Measurements from ENCODE around the gene SFTA2. TPM values are rescaled to one million over a fixed set of nuclear protein-coding genes. Genes with fewer than 3 reads are reported as not detected.

The SFTA2 gene
- total and polyA plus RNA-seq, 2 of the 8 experiments (the other 6 are each of a cell fraction or from before 2014, with no cell fraction given), result not detected

DNA sequence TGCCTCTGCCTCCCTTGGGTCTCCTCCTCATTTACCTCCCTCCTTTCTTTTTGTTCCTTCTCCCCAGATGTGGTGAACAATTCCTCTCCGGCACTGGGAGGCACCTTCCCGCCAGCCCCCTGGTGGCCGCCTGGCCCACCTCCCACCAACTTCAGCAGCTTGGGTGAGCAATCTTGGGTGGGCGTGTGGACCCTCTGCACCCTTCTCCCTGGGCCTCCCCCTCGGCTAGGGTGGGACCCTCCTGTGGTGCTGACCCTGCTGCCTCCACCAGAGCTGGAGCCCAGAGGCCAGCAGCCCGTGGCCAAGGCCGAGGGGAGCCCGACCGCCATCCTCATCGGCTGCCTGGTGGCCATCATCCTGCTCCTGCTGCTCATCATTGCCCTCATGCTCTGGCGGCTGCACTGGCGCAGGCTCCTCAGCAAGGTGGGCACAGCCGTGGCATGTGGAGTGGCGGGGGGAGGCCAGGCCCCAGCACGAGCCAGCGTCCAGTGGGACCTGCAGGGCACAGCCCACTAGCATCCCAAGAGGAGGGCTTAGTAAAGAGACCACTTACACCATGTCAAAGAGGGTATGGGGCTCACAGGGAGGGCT, 38.9 kb downstream of the SFTA2 start:
- Histone ChIP-seq H3K36me3 (ENCODE audit: control insufficient read depth in 2 of 4, insufficient read depth in 4 of 4, low read length in 3 of 4) (peaks cover 53 to 95% (median 79%) of the 10 kb centered on the region in 4 experiments), H3K4me2 (ENCODE audit: insufficient read depth in 1 of 2, low read depth in 2 of 2, low read length in 2 of 2) (no peak overlapping the region), H2AK5ac (ENCODE audit: low read depth, low read length) (no peak overlapping the region), H3K4me3 (ENCODE audit: extremely low read depth in 1 of 4, insufficient read depth in 2 of 4, low read depth in 3 of 4, low read length in 4 of 4) (no peak overlapping the region), H3K56ac (replicated peaks; ENCODE audit: insufficient read length, low read depth, low read length) (no peak overlapping the region), H2BK20ac (ENCODE audit: low read length) (no peak overlapping the region), H3K23ac (ENCODE audit: insufficient read length) (no peak overlapping the region), H3K14ac (ENCODE audit: insufficient read length) (no peak overlapping the region), H2BK15ac (ENCODE audit: low read length) (no peak overlapping the region), H3K18ac (ENCODE audit: extremely low read depth, low read length) (no peak overlapping the region), H3K79me2 (ENCODE audit: control insufficient read depth in 1 of 2, insufficient read depth in 2 of 2, low read length in 2 of 2) (peaks cover 3 to 32% of the 10 kb centered on the region in 2 experiments; a peak in 3 of 4 replicates), H2BK5ac (ENCODE audit: low read depth, low read length) (0 out of 2 replicates have a peak overlapping the region, but pooled peaks have one; percentile 24), H2AFZ (ENCODE audit: low read length) (no peak overlapping the region), H3K27ac (ENCODE audit: low read depth, low read length) (peak overlapping the region; percentile 33; the same call in 1 of the 2 replicates), H3K27me3 (replicated peaks in 1 of 4; ENCODE audit: control insufficient read depth in 3 of 4, extremely low read depth in 1 of 4, insufficient read depth in 3 of 4, low read length in 3 of 4) (no peaks in the 10 kb centered on the region), H4K8ac (ENCODE audit: extremely low read depth, insufficient read depth, low read length) (no peak overlapping the region; the same call in 1 of the 2 replicates), H4K5ac (ENCODE audit: insufficient read length, low read depth, low read length) (no peak overlapping the region), H4K91ac (replicated peaks; ENCODE audit: insufficient read length, low read length) (no peak overlapping the region), H3K79me1 (ENCODE audit: low read depth, low read length) (peaks cover 14% of the 10 kb centered on the region), H3K4ac (replicated peaks; ENCODE audit: insufficient read length, low read depth, low read length) (no peak overlapping the region), H3K9ac (replicated peaks in 1 of 4; ENCODE audit: extremely low read depth in 1 of 4, low read depth in 3 of 4, low read length in 3 of 4) (no peak overlapping the region), H4K20me1 (replicated peaks in 1 of 2; ENCODE audit: control insufficient read depth in 1 of 2, insufficient read depth in 2 of 2, low read length in 2 of 2) (peaks cover 6 to 34% of the 10 kb centered on the region in 2 experiments), H2BK12ac (ENCODE audit: low read depth, low read length) (peak overlapping the region; percentile 50; the same call in 1 of the 2 replicates), H3K23me2 (ENCODE audit: low read depth, low read length) (peaks cover 8% of the 10 kb centered on the region; the same call in 1 of the 2 replicates), H3K4me1 (replicated peaks in 1 of 4; ENCODE audit: control insufficient read depth in 3 of 4, insufficient read depth in 4 of 4, low read length in 3 of 4) (peaks cover 0 to 10% (median 2%) of the 10 kb centered on the region in 4 experiments; a peak in 5 of 7 replicates), H3K9me3 (ENCODE audit: insufficient read depth in 2 of 2, low read depth in 1 of 2, low read length in 1 of 2) (no peaks in the 10 kb centered on the region), H2BK120ac (replicated peaks; ENCODE audit: low read depth, low read length) (no peak overlapping the region)
- POLR2A ChIA-PET (ENCODE audit: partially characterized antibody), result interaction anchor here (1.0 to 1.8 kb wide), 4 partner anchors 9 to 53 kb away, joined by 3 to 8 read pairs (median 4); no protein-coding TSS in a partner anchor
- FAIRE-seq (no peak), DNase-seq (ENCODE audit: low read depth in 1 of 2, low spot score in 2 of 2) (no peak)
- 82% methylated on average over 16 of the region's 16 CpGs; no CpG with 5 or more reads in 1 of the 2 experiments for WGBS, 2 experiments (ENCODE audit: extremely low coverage in 1 of 2, insufficient coverage in 1 of 2, insufficient read length in 1 of 2, insufficient replicate concordance in 2 of 2, low coverage in 1 of 2, low lambda C conversion rate in 2 of 2, missing lambda C conversion rate in 1 of 2)
- CTCF ChIA-PET (ENCODE audit: partially characterized antibody), result interaction anchor here (0.6 to 29.0 kb wide), 8 partner anchors 9 to 177 kb away, joined by 3 to 610 read pairs (median 4); no protein-coding TSS in a partner anchor
- TF ChIP-seq SP2 (IDR thresholded peaks at IDR 0.05; ENCODE audit: low read length) (no peak), USF2 (IDR thresholded peaks at IDR 0.05; ENCODE audit: low read length) (no peak), RNF2 (IDR thresholded peaks at IDR 0.05; ENCODE audit: borderline replicate concordance, low read depth, low read length, missing control alignments, poor library complexity, severe bottlenecking) (no peak), RAD21 (IDR thresholded peaks at IDR 0.05 in 1 of 2, conservative IDR thresholded peaks at IDR 0.05 in 1 of 2; ENCODE audit: low read depth in 2 of 2, low read length in 2 of 2) (peak; percentile 23 to 48; a peak in 3 of 4 replicates), RXRA (IDR thresholded peaks at IDR 0.05; ENCODE audit: insufficient read depth, low read depth, low read length) (no peak), KDM1A (IDR thresholded peaks at IDR 0.05; ENCODE audit: borderline replicate concordance, low read length) (no peak)
- TF ChIP-seq, protein P1, sequence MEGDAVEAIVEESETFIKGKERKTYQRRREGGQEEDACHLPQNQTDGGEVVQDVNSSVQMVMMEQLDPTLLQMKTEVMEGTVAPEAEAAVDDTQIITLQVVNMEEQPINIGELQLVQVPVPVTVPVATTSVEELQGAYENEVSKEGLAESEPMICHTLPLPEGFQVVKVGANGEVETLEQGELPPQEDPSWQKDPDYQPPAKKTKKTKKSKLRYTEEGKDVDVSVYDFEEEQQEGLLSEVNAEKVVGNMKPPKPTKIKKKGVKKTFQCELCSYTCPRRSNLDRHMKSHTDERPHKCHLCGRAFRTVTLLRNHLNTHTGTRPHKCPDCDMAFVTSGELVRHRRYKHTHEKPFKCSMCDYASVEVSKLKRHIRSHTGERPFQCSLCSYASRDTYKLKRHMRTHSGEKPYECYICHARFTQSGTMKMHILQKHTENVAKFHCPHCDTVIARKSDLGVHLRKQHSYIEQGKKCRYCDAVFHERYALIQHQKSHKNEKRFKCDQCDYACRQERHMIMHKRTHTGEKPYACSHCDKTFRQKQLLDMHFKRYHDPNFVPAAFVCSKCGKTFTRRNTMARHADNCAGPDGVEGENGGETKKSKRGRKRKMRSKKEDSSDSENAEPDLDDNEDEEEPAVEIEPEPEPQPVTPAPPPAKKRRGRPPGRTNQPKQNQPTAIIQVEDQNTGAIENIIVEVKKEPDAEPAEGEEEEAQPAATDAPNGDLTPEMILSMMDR (IDR thresholded peaks at IDR 0.05; ENCODE audit: control extremely low read depth in 1 of 3, insufficient read depth in 1 of 3, low read depth in 1 of 3, low read length in 3 of 3), result peak in 2 of 3 experiments; percentile 41 to 63; a peak in 2 of 4 replicates
